ENCODE results near the gene TBX6. TPM values are rescaled to one million over a fixed set of nuclear protein-coding genes. Genes with fewer than 3 reads are reported as not detected.

TBX6 gene
- total RNA-seq (2021), result 5.1 to 7.6 TPM (median 6.6 TPM) in 3 replicates
- Bru-seq, nascent RNA, result percentile 41 among the genes with signal in this experiment
- long read RNA-seq, experiment 1, partial matches to known transcripts, result 3 of 11 reads
- long read RNA-seq, experiment 1, other reads (novel, unspliced or antisense), result 3 of 11 reads
- long read RNA-seq, experiment 2, partial matches to known transcripts, result 1 of 9 reads
- long read RNA-seq, experiment 2, other reads (novel, unspliced or antisense), result 3 of 9 reads
- long read RNA-seq, experiment 3, result 0 reads

GRCh38 chr16:30091474-30092372, at the start of gene TBX6:
TBX6 (minus strand) TSS chr16:30091924; CDS start chr16:30091193, 731 bp downstream.
- ChIA-PET CTCF (interaction anchor here (0.6 to 3.8 kb wide), 67 partner anchors 9 to 850 kb away, joined by 3 to 129 read pairs (median 4); partner anchors contain the start of genes ALDOA, ASPHD1, CD2BP2 and CDIPT), POLR2A (interaction anchor here (0.6 to 3.0 kb wide), 10 partner anchors 13 to 524 kb away, joined by 3 to 27 read pairs (median 3); partner anchors contain the start of genes ALDOA, PPP4C, TAOK2 and TMEM219)
- peaks cover 16% of the 10 kb centered on the region for H3K36me3 Mint-ChIP-seq
- H3K9me3 Mint-ChIP-seq, result peaks cover 5% of the 10 kb centered on the region
- ATAC-seq, result peak; percentile 69
- peaks cover 3% of the 10 kb centered on the region for H3K27me3 Mint-ChIP-seq (ENCODE audit: low read depth)
- H3K27ac Mint-ChIP-seq, result peak within 1 kb of the TSS; percentile 98
- H3K4me3 Mint-ChIP-seq, result peak within 1 kb of the TSS; percentile 87
- peaks cover 27% of the 10 kb centered on the region for H3K4me1 Mint-ChIP-seq
- DNase-seq (ENCODE audit: low spot score), result peak; percentile 97
- TF ChIP-seq CTCF (IDR thresholded peaks at IDR 0.05), result no peak
- TF ChIP-seq ZNF671 (CRISPR knock-in tag; IDR thresholded peaks at IDR 0.05), result no peak
- TF ChIP-seq GTF2I (CRISPR knock-in tag; conservative IDR thresholded peaks at IDR 0.05), result no peak
- no peak for TF ChIP-seq CREB1 (CRISPR knock-in tag; IDR thresholded peaks at IDR 0.05)
- TF ChIP-seq USF1 (CRISPR knock-in tag; IDR thresholded peaks at IDR 0.05), result peak; percentile 20; the same call in 1 of the 2 replicates
- TF ChIP-seq JUN (CRISPR knock-in tag; IDR thresholded peaks at IDR 0.05), result no peak
- no peak for TF ChIP-seq ATF6 (CRISPR knock-in tag; IDR thresholded peaks at IDR 0.05)
- no peak for TF ChIP-seq STAT6 (CRISPR knock-in tag; conservative IDR thresholded peaks at IDR 0.05; ENCODE audit: low read depth)
- TF ChIP-seq JAZF1 (CRISPR knock-in tag; IDR thresholded peaks at IDR 0.05), result no peak
- no peak for TF ChIP-seq ATF3 (CRISPR knock-in tag; conservative IDR thresholded peaks at IDR 0.05)
- no peak for TF ChIP-seq E2F1 (CRISPR knock-in tag; IDR thresholded peaks at IDR 0.05)
- no peak for TF ChIP-seq PREB (CRISPR knock-in tag; IDR thresholded peaks at IDR 0.05; ENCODE audit: borderline replicate concordance)
- no peak for TF ChIP-seq OVOL2 (CRISPR knock-in tag; IDR thresholded peaks at IDR 0.05; ENCODE audit: borderline replicate concordance)
- TF ChIP-seq NFE2L1 (CRISPR knock-in tag; IDR thresholded peaks at IDR 0.05), result no peak
- no peak for TF ChIP-seq SOX15 (CRISPR knock-in tag; IDR thresholded peaks at IDR 0.05)
- no peak for TF ChIP-seq ZBTB21 (CRISPR knock-in tag; IDR thresholded peaks at IDR 0.05; ENCODE audit: borderline replicate concordance)
- no peak for TF ChIP-seq ZNF232 (CRISPR knock-in tag; IDR thresholded peaks at IDR 0.05)
- 0 out of 2 replicates have a peak, but pooled peaks have one; percentile 9 for TF ChIP-seq ZNF423 (CRISPR knock-in tag; IDR thresholded peaks at IDR 0.05)
- no peak for TF ChIP-seq AFF4 (CRISPR knock-in tag; IDR thresholded peaks at IDR 0.05; ENCODE audit: borderline replicate concordance)
- no peak for TF ChIP-seq ZNF121 (CRISPR knock-in tag; IDR thresholded peaks at IDR 0.05)
- no peak for TF ChIP-seq ZNF396 (CRISPR knock-in tag; IDR thresholded peaks at IDR 0.05; ENCODE audit: borderline replicate concordance)
- no peak for TF ChIP-seq RELA (CRISPR knock-in tag; IDR thresholded peaks at IDR 0.05; ENCODE audit: borderline replicate concordance)

Data from WTC11 (cell line).